K562 (cell line): ENCODE data around the gene H2BK1. TPM values are rescaled to one million over a fixed set of nuclear protein-coding genes. Genes with fewer than 3 reads are reported as not detected.

ENCODE experiments used
- CBFA2T2 ChIP-seq: fragments of 450-650 bp; conservative IDR thresholded peaks from 2 replicates; pipeline ENCODE4 v1.6.1; 2017; ENCODE audit warnings: mild to moderate bottlenecking
- CC2D1A ChIP-seq: fragments of 450-650 bp; IDR thresholded peaks from 2 replicates; pipeline ENCODE4 v1.6.1; 2017; ENCODE audit warnings: mild to moderate bottlenecking
- CCAR2 ChIP-seq: fragments of 200-400 bp; formaldehyde crosslinking; IDR thresholded peaks from 2 replicates; pipeline ENCODE4 v1.6.1; 2017; ENCODE audit warnings: mild to moderate bottlenecking, low read depth, low read length
- CREB1 ChIP-seq, 2 experiments: sonication (generic) in 1 of 2; formaldehyde crosslinking in 1 of 2; IDR thresholded peaks; 2 replicates each; pipeline versions ENCODE4 v1.6.1 to v1.8.0; 2012 to 2022; ENCODE audit warnings: inconsistent platforms in 1 of 2, mild to moderate bottlenecking in 1 of 2, missing genetic modification reagents in 1 of 2, moderate library complexity in 1 of 2
- FOXM1 ChIP-seq, 2 experiments: fragments of 450-650 bp in 1 of 2; sonication (generic) in 1 of 2; formaldehyde crosslinking in 1 of 2; IDR thresholded peaks; 2 replicates each; pipeline versions ENCODE4 v1.6.1 to v1.9.0; 2017 to 2022; ENCODE audit warnings: low read depth in 2 of 2, mild to moderate bottlenecking in 2 of 2, missing genetic modification reagents in 1 of 2, moderate library complexity in 1 of 2
- HDGF ChIP-seq: fragments of 450-650 bp; IDR thresholded peaks from 2 replicates; pipeline ENCODE4 v1.6.1; 2016
- KHSRP ChIP-seq: fragments of 450-650 bp; IDR thresholded peaks from 2 replicates; pipeline ENCODE4 v1.6.1; 2017
- POLR2G ChIP-seq: fragments of 200-400 bp; formaldehyde crosslinking; IDR thresholded peaks from 2 replicates; pipeline ENCODE4 v1.6.1; 2017; ENCODE audit warnings: low read depth, mild to moderate bottlenecking, antibody characterized with exemption, low read length, moderate library complexity
- RUNX1 ChIP-seq: sonication (generic); IDR thresholded peaks from 2 replicates; pipeline ENCODE4 v1.6.1; 2016; ENCODE audit warnings: antibody characterized with exemption, low read depth
- SMARCE1 ChIP-seq: fragments of 450-650 bp; IDR thresholded peaks from 2 replicates; pipeline ENCODE4 v1.7.1; 2016; ENCODE audit warnings: mild to moderate bottlenecking
- SOX6 ChIP-seq: fragments of 450-650 bp; IDR thresholded peaks from 2 replicates; pipeline ENCODE4 v1.6.1; 2014; ENCODE audit warnings: mild to moderate bottlenecking
- STAG1 ChIP-seq: sonication (generic); formaldehyde crosslinking; IDR thresholded peaks from 2 replicates; pipeline ENCODE4 v1.5.0; 2020; ENCODE audit warnings: missing genetic modification reagents, borderline replicate concordance
- TEAD4 ChIP-seq, 2 experiments: sonication (generic) in 1 of 2; formaldehyde crosslinking in 1 of 2; IDR thresholded peaks; 2 replicates each; pipeline versions ENCODE4 v1.6.1 to v1.8.0; 2012 to 2022; ENCODE audit warnings: borderline replicate concordance in 1 of 2, inconsistent platforms in 1 of 2, low read length in 1 of 2, mild to moderate bottlenecking in 1 of 2, missing genetic modification reagents in 1 of 2
- ZBED1 ChIP-seq: IDR thresholded peaks from 2 replicates; pipeline ENCODE4 v1.6.1; 2014
- ZNF324 ChIP-seq: fragments of 250-450 bp; sonication (Bioruptor Pico); IDR thresholded peaks from 2 replicates; pipeline ENCODE4 v1.4.0; 2020; ENCODE audit warnings: mild to moderate bottlenecking
- polyA plus RNA-seq, 8 experiments: library from polyadenylated mRNA; depleted of rRNA in 4 of 8; stranded (reverse) in 5 of 8; unstranded in 3 of 8; fragments of >200 nt; fragmentation: Nextera tagmentation in 2 of 8; fragmentation: Illumina TruSeq in 1 of 8; extraction: Ambion mirVana in 2 of 8; extraction: Trizol in 1 of 8; gene quantifications; 2 replicates each; pipeline versions ENCODE4 v1.2.1 to v1.2.3, GENCODE V29; 2011 to 2014; ENCODE audit warnings: inconsistent platforms in 1 of 8, missing spikeins in 1 of 8
- total RNA-seq, 7 experiments: library from RNA; depleted of rRNA in 6 of 7; stranded (reverse); fragments of >200 nt in 6 of 7; fragmentation: Illumina TruSeq in 2 of 7; extraction: Trizol in 2 of 7; gene quantifications; 2 replicates each; pipeline versions ENCODE4 v1.2.1 to v1.2.3, GENCODE V29; 2011 to 2021; ENCODE audit warnings: low replicate concordance in 1 of 7
- TF ChIP-seq, protein P1 (sequence below): fragments of 150-350 bp; conservative IDR thresholded peaks from 2 replicates; pipeline ENCODE4 v1.6.1; 2014; ENCODE audit warnings: low read length
- TF ChIP-seq, protein P2 (sequence below): sonication (generic); formaldehyde crosslinking; IDR thresholded peaks from 2 replicates; pipeline ENCODE4 v1.8.0; 2022; ENCODE audit warnings: missing genetic modification reagents, mild to moderate bottlenecking, moderate library complexity, borderline replicate concordance
- TF ChIP-seq, protein P3 (sequence below): fragments of 450-650 bp; IDR thresholded peaks from 2 replicates; pipeline ENCODE4 v1.7.1; 2018; ENCODE audit warnings: mild to moderate bottlenecking, low read depth; ENCODE audit not compliant: partially characterized antibody
- TF ChIP-seq, protein P4 (sequence below), 2 experiments: fragments of 450-650 bp; conservative IDR thresholded peaks; 2 replicates each; pipeline ENCODE4 v1.6.1; 2017; ENCODE audit warnings: mild to moderate bottlenecking in 2 of 2, moderate library complexity in 2 of 2

The H2BK1 gene
- total and polyA plus RNA-seq, 9 of the 15 experiments (the other 6 are each of a cell fraction or from before 2014, with no cell fraction given), result not detected

DNA sequence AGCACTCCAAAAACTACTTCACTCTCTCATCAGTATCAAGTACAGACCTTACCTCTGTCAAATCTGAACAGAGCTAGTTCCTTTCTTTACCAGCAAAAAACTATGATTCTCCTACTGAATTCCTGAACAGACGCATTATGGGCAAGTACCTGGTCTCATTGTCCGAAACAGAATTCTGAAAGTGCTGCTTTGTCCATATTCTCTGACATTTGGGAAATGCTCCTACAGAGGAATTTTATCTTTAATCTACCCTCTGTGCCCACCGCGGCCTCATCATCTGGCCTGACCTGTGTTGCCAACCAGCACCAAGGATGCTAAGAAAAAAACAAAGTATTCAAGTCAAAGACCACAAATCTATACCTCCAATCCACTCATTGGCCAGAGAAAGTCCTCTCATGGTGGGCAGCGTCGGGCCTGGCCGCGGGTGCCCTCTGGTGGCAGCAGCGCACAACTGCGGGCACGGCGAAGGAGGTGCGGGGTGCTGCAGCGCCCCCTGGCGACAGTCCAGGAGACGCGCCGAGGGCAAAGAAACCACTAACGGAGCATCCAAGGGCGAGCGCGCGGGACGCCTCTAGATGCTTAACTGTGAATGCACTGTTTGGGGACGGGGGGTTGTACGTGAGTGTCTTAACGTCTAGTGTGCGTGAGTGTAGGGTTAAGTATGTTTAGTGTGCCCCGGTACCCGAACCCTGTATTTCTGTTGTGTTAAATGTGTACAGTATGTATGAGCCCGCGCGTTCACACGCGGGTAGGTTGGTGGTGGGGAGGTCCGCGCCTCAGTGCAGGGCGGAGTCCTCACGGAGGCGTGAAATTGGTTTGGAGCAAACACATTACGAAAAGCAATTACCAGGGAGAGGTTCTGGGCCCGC, 37.8 kb downstream of the H2BK1 start (continued):
- TF ChIP-seq, protein P1, sequence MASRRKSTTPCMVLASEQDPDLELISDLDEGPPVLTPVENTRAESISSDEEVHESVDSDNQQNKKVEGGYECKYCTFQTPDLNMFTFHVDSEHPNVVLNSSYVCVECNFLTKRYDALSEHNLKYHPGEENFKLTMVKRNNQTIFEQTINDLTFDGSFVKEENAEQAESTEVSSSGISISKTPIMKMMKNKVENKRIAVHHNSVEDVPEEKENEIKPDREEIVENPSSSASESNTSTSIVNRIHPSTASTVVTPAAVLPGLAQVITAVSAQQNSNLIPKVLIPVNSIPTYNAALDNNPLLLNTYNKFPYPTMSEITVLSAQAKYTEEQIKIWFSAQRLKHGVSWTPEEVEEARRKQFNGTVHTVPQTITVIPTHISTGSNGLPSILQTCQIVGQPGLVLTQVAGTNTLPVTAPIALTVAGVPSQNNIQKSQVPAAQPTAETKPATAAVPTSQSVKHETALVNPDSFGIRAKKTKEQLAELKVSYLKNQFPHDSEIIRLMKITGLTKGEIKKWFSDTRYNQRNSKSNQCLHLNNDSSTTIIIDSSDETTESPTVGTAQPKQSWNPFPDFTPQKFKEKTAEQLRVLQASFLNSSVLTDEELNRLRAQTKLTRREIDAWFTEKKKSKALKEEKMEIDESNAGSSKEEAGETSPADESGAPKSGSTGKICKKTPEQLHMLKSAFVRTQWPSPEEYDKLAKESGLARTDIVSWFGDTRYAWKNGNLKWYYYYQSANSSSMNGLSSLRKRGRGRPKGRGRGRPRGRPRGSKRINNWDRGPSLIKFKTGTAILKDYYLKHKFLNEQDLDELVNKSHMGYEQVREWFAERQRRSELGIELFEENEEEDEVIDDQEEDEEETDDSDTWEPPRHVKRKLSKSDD, result peak; percentile 79; the same call in 1 of the 2 replicates
- TF ChIP-seq STAG1 (CRISPR knock-in tag), result peak; percentile 97
- no peak for TF ChIP-seq KHSRP
- no peak for TF ChIP-seq ZBED1
- no peak for TF ChIP-seq FOXM1 (IDR thresholded peaks at IDR 0.05; ENCODE audit: low read depth)
- peak; percentile 76; the same call in 1 of the 2 replicates for TF ChIP-seq FOXM1 (CRISPR knock-in tag; IDR thresholded peaks at IDR 0.05; ENCODE audit: low read depth)
- no peak for TF ChIP-seq ZNF324 (CRISPR knock-in tag)
- TF ChIP-seq HDGF, result 0 out of 2 replicates have a peak, but pooled peaks have one; percentile 53
- peak; percentile 83 for TF ChIP-seq CREB1 (IDR thresholded peaks at IDR 0.05)
- TF ChIP-seq CREB1 (CRISPR knock-in tag; IDR thresholded peaks at IDR 0.05), result peak; percentile 91
- no peak for TF ChIP-seq CCAR2
- no peak for TF ChIP-seq SOX6
- TF ChIP-seq, protein P2, sequence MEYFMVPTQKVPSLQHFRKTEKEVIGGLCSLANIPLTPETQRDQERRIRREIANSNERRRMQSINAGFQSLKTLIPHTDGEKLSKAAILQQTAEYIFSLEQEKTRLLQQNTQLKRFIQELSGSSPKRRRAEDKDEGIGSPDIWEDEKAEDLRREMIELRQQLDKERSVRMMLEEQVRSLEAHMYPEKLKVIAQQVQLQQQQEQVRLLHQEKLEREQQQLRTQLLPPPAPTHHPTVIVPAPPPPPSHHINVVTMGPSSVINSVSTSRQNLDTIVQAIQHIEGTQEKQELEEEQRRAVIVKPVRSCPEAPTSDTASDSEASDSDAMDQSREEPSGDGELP (CRISPR knock-in tag), result peak; percentile 88; the same call in 1 of the 2 replicates
- TF ChIP-seq, protein P3, sequence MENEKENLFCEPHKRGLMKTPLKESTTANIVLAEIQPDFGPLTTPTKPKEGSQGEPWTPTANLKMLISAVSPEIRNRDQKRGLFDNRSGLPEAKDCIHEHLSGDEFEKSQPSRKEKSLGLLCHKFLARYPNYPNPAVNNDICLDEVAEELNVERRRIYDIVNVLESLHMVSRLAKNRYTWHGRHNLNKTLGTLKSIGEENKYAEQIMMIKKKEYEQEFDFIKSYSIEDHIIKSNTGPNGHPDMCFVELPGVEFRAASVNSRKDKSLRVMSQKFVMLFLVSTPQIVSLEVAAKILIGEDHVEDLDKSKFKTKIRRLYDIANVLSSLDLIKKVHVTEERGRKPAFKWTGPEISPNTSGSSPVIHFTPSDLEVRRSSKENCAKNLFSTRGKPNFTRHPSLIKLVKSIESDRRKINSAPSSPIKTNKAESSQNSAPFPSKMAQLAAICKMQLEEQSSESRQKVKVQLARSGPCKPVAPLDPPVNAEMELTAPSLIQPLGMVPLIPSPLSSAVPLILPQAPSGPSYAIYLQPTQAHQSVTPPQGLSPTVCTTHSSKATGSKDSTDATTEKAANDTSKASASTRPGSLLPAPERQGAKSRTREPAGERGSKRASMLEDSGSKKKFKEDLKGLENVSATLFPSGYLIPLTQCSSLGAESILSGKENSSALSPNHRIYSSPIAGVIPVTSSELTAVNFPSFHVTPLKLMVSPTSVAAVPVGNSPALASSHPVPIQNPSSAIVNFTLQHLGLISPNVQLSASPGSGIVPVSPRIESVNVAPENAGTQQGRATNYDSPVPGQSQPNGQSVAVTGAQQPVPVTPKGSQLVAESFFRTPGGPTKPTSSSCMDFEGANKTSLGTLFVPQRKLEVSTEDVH, result peak; percentile 63
- TF ChIP-seq RUNX1, result peak; percentile 54; the same call in 1 of the 2 replicates
- TF ChIP-seq TEAD4 (IDR thresholded peaks at IDR 0.05; ENCODE audit: low read length), result peak; percentile 66; the same call in 1 of the 2 replicates
- TF ChIP-seq TEAD4 (CRISPR knock-in tag; IDR thresholded peaks at IDR 0.05; ENCODE audit: borderline replicate concordance), result no peak
- TF ChIP-seq POLR2G, result 0 out of 2 replicates have a peak, but pooled peaks have one; percentile 45
- peak; percentile 62; the same call in 1 of the 2 replicates for TF ChIP-seq CC2D1A
- TF ChIP-seq SMARCE1, result no peak
- no peak; the same call in 1 of the 2 replicates for TF ChIP-seq CBFA2T2
- TF ChIP-seq, protein P4, sequence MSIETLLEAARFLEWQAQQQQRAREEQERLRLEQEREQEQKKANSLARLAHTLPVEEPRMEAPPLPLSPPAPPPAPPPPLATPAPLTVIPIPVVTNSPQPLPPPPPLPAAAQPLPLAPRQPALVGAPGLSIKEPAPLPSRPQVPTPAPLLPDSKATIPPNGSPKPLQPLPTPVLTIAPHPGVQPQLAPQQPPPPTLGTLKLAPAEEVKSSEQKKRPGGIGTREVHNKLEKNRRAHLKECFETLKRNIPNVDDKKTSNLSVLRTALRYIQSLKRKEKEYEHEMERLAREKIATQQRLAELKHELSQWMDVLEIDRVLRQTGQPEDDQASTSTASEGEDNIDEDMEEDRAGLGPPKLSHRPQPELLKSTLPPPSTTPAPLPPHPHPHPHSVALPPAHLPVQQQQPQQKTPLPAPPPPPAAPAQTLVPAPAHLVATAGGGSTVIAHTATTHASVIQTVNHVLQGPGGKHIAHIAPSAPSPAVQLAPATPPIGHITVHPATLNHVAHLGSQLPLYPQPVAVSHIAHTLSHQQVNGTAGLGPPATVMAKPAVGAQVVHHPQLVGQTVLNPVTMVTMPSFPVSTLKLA (conservative IDR thresholded peaks at IDR 0.05), result peak in 1 of 2 experiments; percentile 40; a peak in 1 of 4 replicates
